H9 (cell line): ENCODE measurements around the gene MON2. TPM values are rescaled to one million over a fixed set of nuclear protein-coding genes. Genes with fewer than 3 reads are reported as not detected.
A peak's percentile ranks its signal among the peaks of the same experiment; 100 is the strongest.

Experiments
- DNase-seq: peaks from one replicate; pipeline ENCODE4 v3.0.0-alpha.2; 2017
- H2AFZ ChIP-seq: one replicate; pipeline ENCODE4 v1.6.1; 2013; ENCODE audit warnings: mild to moderate bottlenecking, low read length, control low read depth, moderate library complexity
- H2AK5ac ChIP-seq: 2 replicates; pipeline ENCODE4 v1.6.1; 2013; ENCODE audit warnings: low read length, control low read depth, mixed read lengths; ENCODE audit not compliant: insufficient read length
- H2BK120ac ChIP-seq: one replicate; pipeline ENCODE4 v1.6.1; 2013; ENCODE audit warnings: low read depth, mild to moderate bottlenecking, low read length, control low read depth, inconsistent platforms; ENCODE audit not compliant: poor library complexity, severe bottlenecking
- H2BK12ac ChIP-seq: 2 replicates; pipeline ENCODE4 v1.6.1; 2013; ENCODE audit warnings: low read length, control low read depth, mixed read lengths, low read depth; ENCODE audit not compliant: insufficient read length
- H2BK15ac ChIP-seq: 2 replicates; pipeline ENCODE4 v1.6.1; 2013; ENCODE audit warnings: low read depth, low read length, control low read depth
- H2BK20ac ChIP-seq: one replicate; pipeline ENCODE4 v1.6.1; 2013; ENCODE audit warnings: low read depth, mild to moderate bottlenecking, low read length, control low read depth, inconsistent platforms; ENCODE audit not compliant: poor library complexity, severe bottlenecking
- H2BK5ac ChIP-seq: 2 replicates; pipeline ENCODE4 v1.6.1; 2013; ENCODE audit warnings: low read length, control low read depth, mixed read lengths; ENCODE audit not compliant: insufficient read length
- H3K14ac ChIP-seq: 2 replicates; pipeline ENCODE4 v1.6.1; 2013; ENCODE audit warnings: low read length, control low read depth; ENCODE audit not compliant: insufficient read depth
- H3K18ac ChIP-seq: 2 replicates; pipeline ENCODE4 v1.6.1; 2013; ENCODE audit warnings: low read depth, mild to moderate bottlenecking, mixed read lengths, low read length, control low read depth; ENCODE audit not compliant: insufficient read length
- H3K23ac ChIP-seq: 2 replicates; pipeline ENCODE4 v1.6.1; 2013; ENCODE audit warnings: low read length, control low read depth, mixed read lengths, low read depth; ENCODE audit not compliant: insufficient read length
- H3K23me2 ChIP-seq: 2 replicates; pipeline ENCODE4 v1.6.1; 2013; ENCODE audit warnings: low read depth, mild to moderate bottlenecking, mixed read lengths, low read length, control low read depth; ENCODE audit not compliant: insufficient read length, poor library complexity, severe bottlenecking
- H3K27ac ChIP-seq: 2 replicates; pipeline ENCODE4 v1.5.1; 2013; ENCODE audit warnings: low read length, control low read depth, mixed read lengths, low read depth; ENCODE audit not compliant: insufficient read length
- H3K27me3 ChIP-seq: 2 replicates; pipeline ENCODE4 v1.6.1; 2013; ENCODE audit warnings: low read length, control low read depth, inconsistent platforms; ENCODE audit not compliant: insufficient read depth
- H3K4ac ChIP-seq: 2 replicates; pipeline ENCODE4 v1.6.1; 2013; ENCODE audit warnings: low read depth, mild to moderate bottlenecking, control low read depth, inconsistent platforms, low read length, moderate library complexity
- H3K4me1 ChIP-seq: 2 replicates; pipeline ENCODE4 v1.6.1; 2013; ENCODE audit warnings: low read length, control low read depth, inconsistent platforms; ENCODE audit not compliant: insufficient read depth
- H3K4me2 ChIP-seq: 2 replicates; pipeline ENCODE4 v1.6.1; 2013; ENCODE audit warnings: low read length, control low read depth, mixed read lengths; ENCODE audit not compliant: insufficient read length, insufficient read depth
- H3K56ac ChIP-seq: 2 replicates; pipeline ENCODE4 v1.6.1; 2013; ENCODE audit warnings: low read depth, mild to moderate bottlenecking, mixed read lengths, low read length, control low read depth; ENCODE audit not compliant: insufficient read length
- H3K79me1 ChIP-seq: 2 replicates; pipeline ENCODE4 v1.6.1; 2013; ENCODE audit warnings: low read depth, mild to moderate bottlenecking, moderate library complexity, low read length, control low read depth, inconsistent platforms; ENCODE audit not compliant: insufficient read depth, poor library complexity, severe bottlenecking
- H3K79me2 ChIP-seq: 2 replicates; pipeline ENCODE4 v1.6.1; 2013; ENCODE audit warnings: low read length, control low read depth, inconsistent platforms; ENCODE audit not compliant: insufficient read depth
- H3K9ac ChIP-seq: 2 replicates; pipeline ENCODE4 v1.6.1; 2013; ENCODE audit warnings: low read length, control low read depth, mixed read lengths; ENCODE audit not compliant: insufficient read length; ENCODE audit errors: extremely low read depth
- H3K9me3 ChIP-seq: one replicate; pipeline ENCODE4 v1.6.1; 2013; ENCODE audit warnings: low read depth, low read length, inconsistent platforms; ENCODE audit not compliant: control insufficient read depth
- H3T11ph ChIP-seq: one replicate; pipeline ENCODE4 v1.6.1; 2013; ENCODE audit warnings: mild to moderate bottlenecking, low read length, control low read depth, inconsistent platforms
- H4K20me1 ChIP-seq: one replicate; pipeline ENCODE4 v1.6.1; 2013; ENCODE audit not compliant: control insufficient read depth, insufficient read length, insufficient read depth
- H4K5ac ChIP-seq: 2 replicates; pipeline ENCODE4 v1.6.1; 2013; ENCODE audit warnings: low read depth, mild to moderate bottlenecking, mixed read lengths, low read length, control low read depth; ENCODE audit not compliant: insufficient read length
- H4K8ac ChIP-seq: replicated peaks from 2 replicates; pipeline ENCODE4 v1.6.1; 2013; ENCODE audit warnings: low read length, control low read depth, mixed read lengths, low read depth; ENCODE audit not compliant: insufficient read length
- H4K91ac ChIP-seq: 2 replicates; pipeline ENCODE4 v1.6.1; 2013; ENCODE audit warnings: low read depth, mild to moderate bottlenecking, moderate library complexity, mixed read lengths, low read length, control low read depth; ENCODE audit not compliant: insufficient read length
- H3K27ac Mint-ChIP-seq, 3 experiments: 2 replicates in 2 of 3; 3 replicates in 1 of 3; pipeline ENCODE4 v1.8.0; 2020 to 2021; ENCODE audit warnings: mixed read lengths in 3 of 3, mild to moderate bottlenecking in 1 of 3, moderate library complexity in 1 of 3
- H3K27me3 Mint-ChIP-seq: 2 replicates; pipeline ENCODE4 v1.8.0; 2021; ENCODE audit warnings: low read depth, mild to moderate bottlenecking, moderate library complexity, mixed read lengths
- H3K36me3 Mint-ChIP-seq, 3 experiments: 2 replicates in 2 of 3; 3 replicates in 1 of 3; pipeline ENCODE4 v1.8.0; 2020 to 2021; ENCODE audit warnings: low read depth in 3 of 3, mixed read lengths in 3 of 3; ENCODE audit not compliant: insufficient read depth in 1 of 3
- H3K4me1 Mint-ChIP-seq, 2 experiments: 2 replicates each; pipeline ENCODE4 v1.8.0; 2020; ENCODE audit warnings: mixed read lengths in 2 of 2
- H3K4me3 Mint-ChIP-seq, 2 experiments: 2 replicates in 1 of 2; 3 replicates in 1 of 2; pipeline ENCODE4 v1.8.0; 2020 to 2021; ENCODE audit warnings: mild to moderate bottlenecking in 2 of 2, mixed read lengths in 2 of 2, moderate library complexity in 1 of 2
- H3K9me3 Mint-ChIP-seq, 2 experiments: 2 replicates in 1 of 2; 3 replicates in 1 of 2; pipeline ENCODE4 v1.8.0; 2020; ENCODE audit warnings: mild to moderate bottlenecking in 2 of 2, mixed read lengths in 2 of 2, moderate library complexity in 1 of 2
- CTCF ChIP-seq: fragments of 200-600 bp; sonication (generic); conservative IDR thresholded peaks from 3 replicates; pipeline ENCODE4 v1.8.0; 2021; ENCODE audit warnings: antibody characterized with exemption, mild to moderate bottlenecking
- WGBS: extraction: QIAGEN DNeasy Blood & Tissue Kit; methylation state at CpG from one replicate; pipeline ENCODE4 v1.1.7; 2013; ENCODE audit warnings: missing lambda C conversion rate, low lambda C conversion rate, mixed read lengths; ENCODE audit not compliant: insufficient read length; ENCODE audit errors: extremely low coverage; 5-methylcytosine and 5-hydroxymethylcytosine counted together
- total RNA-seq: library from RNA; stranded (reverse); gene quantifications from 2 replicates; pipeline ENCODE4 v1.2.1, GENCODE V29; 2021

MON2 gene
- total RNA-seq, 1 experiment from 2014 or later: 21.9 TPM

- Mint-ChIP-seq H3K9me3 (peaks cover 12 to 14% of the 10 kb centered on the region in 2 experiments; a peak in 4 of 5 replicates), H3K4me3 (no peak overlapping the region), H3K36me3 (peaks cover 0 to 2% (median 0%) of the 10 kb centered on the region in 3 experiments; a peak in 2 of 7 replicates), H3K27me3 (peaks cover 45% of the 10 kb centered on the region), H3K27ac (no peak overlapping the region), H3K4me1 (peaks cover 15 to 17% of the 10 kb centered on the region in 2 experiments)
- no peak overlapping the region for H3K4me2 ChIP-seq
- no peak overlapping the region for H3K9ac ChIP-seq
- H4K20me1 ChIP-seq: peaks cover 3% of the 10 kb centered on the region
- no peak overlapping the region for H2BK20ac ChIP-seq
- no peak overlapping the region for H2AK5ac ChIP-seq
- no peak overlapping the region for H2AFZ ChIP-seq
- no peak overlapping the region for H2BK15ac ChIP-seq
- H3K4ac ChIP-seq: no peak overlapping the region
- no peak overlapping the region for H4K91ac ChIP-seq
- no peak overlapping the region for H3K18ac ChIP-seq
- TF ChIP-seq CTCF: peak; percentile 74
- no peak overlapping the region for H3K14ac ChIP-seq
- peaks cover 9% of the 10 kb centered on the region; the same call in 1 of the 2 replicates for H3K27me3 ChIP-seq
- no peak for DNase-seq
- H2BK120ac ChIP-seq: no peak overlapping the region
- H4K5ac ChIP-seq: no peak overlapping the region
- H3K4me1 ChIP-seq: 0 out of 2 replicates have a peak, but pooled peaks cover 3% of the 10 kb centered on the region
- no peak overlapping the region for H2BK12ac ChIP-seq
- H3K23ac ChIP-seq: no peak overlapping the region
- no peaks in the 10 kb centered on the region for H3K9me3 ChIP-seq
- H4K8ac ChIP-seq: no peak overlapping the region
- H3K79me1 ChIP-seq: no peaks in the 10 kb centered on the region
- H3K27ac ChIP-seq: no peak overlapping the region
- H3K23me2 ChIP-seq: peaks cover 4% of the 10 kb centered on the region
- H2BK5ac ChIP-seq: no peak overlapping the region
- no peak overlapping the region for H3T11ph ChIP-seq
- WGBS: no CpG with 5 or more reads among the region's 6 CpGs
- H3K56ac ChIP-seq: no peak overlapping the region
- no peaks in the 10 kb centered on the region for H3K79me2 ChIP-seq
These were observed 28.4 kb upstream of the MON2 start for GRCh38 chr12:62438098-62438692.
